ENCODE results near the gene ARHGAP8. TPM values are rescaled to one million over a fixed set of nuclear protein-coding genes. Genes with fewer than 3 reads are reported as not detected.

Gene ARHGAP8
- total RNA-seq, 1 experiment from 2014 or later: not detected

DNA sequence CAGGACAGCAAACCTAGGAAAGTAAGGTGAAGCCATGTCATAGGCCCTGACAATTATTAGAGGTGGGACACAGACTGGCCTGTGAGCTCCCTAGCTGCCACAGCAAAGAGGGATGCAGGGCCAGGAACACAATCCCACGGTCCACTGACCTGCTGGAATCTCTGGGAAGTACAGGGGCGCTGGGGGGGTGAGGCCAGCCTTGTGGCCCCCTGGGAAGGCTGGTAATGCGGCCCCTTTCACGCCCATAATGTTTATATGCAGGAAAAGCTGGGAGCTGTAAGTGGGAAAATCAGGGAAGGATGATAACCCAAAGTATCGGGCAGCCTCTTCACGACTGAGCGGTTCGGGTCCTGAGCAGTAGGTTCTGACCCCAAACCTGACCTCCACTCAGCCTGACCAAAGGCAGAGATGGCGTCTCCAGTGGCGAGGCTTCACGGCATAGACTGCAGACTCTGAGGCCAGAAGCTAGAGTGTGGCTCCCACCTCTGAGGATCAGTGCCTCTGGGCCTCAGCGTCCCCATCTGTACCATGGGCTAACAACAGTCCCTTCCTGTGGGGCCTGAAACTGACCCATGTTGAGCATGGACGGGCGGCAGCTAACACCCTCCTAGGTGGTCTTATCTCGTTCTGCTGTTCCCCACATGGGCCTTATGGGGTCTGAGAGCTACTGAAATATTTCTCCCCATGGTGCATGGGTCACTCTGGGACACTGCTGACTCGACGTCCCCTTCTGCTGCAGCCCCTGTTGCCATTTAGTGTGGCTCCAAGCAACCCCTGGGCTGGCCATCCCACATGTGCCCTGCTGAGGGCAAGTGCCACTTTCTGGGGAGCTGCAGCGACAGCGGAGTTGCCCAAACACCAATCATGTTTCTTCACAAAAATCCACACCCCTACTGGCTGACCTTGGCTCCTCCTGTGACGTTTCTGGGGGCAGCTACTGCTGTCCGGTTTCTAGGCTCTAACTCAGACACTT is 155.7 kb downstream of the ARHGAP8 start:
- no peak for DNase-seq (ENCODE audit: low spot score)

DNA sequence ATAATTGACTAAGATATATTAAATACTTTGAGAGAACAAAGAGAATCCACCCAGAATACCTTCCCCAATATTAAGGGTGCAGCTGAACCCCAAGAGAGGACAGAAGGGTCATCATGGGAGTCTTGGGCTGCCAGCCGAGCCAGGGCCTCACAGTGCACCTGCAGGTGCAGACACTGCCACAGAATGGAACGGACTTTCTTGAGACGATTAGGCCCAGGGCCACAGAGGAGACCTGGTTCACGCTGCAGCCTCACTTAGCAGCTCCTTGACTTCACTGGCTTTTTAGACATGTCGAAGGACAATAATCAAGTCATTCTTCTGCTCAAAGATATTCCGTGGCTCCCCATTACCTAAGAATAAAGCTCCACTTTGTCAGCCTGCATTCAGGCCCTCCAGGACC is 156.9 kb downstream of the ARHGAP8 start:
- DNase-seq (ENCODE audit: low spot score): no peak

Other genes starting within 250 kb of the ARHGAP8 start
- 3.7 and 7.1 TPM in 2 replicates for gene PRR5, start 50.4 kb upstream of the ARHGAP8 start, total RNA-seq (2014; rRNA removed; shearing (Covaris generic))